ENCODE measurements around the gene MYMX.
A peak's percentile ranks its signal among the peaks of the same experiment; 100 is the strongest.

Gene MYMX

DNA sequence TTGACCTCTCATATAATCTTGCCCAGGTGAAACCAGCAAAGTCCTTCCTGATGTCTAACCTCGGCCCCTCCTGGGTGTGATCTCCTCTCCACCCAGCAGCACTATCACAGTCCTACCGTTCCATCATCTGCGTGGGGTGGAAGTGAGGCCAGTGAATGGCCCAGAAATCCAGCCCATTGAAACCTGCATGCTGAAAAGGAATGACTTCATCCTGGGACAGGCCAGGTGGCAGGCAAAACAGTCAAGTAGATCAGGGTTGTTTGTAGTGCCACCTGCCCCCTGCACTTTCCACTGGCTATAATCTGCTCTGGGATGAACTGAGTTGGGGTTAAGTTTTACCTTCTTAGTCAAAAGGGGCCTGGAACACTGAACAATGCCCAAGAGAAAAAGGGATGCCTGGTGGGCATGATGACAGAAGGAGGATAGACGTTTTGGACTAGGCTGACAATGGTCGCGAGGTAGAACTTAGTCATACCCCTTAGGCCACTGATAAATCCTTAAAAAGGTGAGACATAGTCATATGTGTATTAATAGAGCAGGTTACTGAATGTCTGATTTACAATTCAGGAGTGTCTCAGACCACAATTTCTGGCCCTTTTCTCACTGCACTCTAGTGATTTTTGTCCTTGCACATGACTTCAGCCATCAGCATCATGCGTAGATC, 22.1 kb downstream of the MYMX start:
- Mint-ChIP-seq H3K36me3 (ENCODE audit: low read depth) (no peaks in the 10 kb centered on the region), H3K9me3 (no peaks in the 10 kb centered on the region), H3K4me1 (peaks cover 31% of the 10 kb centered on the region)

DNA sequence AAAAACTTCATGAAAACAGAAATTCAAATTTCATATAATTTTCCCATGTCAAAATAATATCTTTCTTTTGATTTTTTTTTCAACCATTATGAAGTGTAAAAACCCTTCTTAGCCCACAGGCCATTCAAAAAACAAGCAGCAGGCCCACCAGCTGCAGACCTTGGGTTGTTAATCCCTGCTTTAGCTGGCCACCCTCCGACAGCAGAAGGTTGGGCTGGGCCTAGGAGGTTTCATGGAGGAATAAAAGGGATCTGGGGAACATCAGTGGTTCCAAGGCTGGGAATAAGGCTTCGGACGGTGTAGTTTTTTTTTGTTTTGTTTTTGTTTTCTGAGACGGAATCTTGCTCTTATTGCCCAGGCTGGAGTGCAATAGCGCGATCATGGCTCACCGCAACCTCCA, 26.6 kb downstream of the MYMX start:
- Mint-ChIP-seq H3K4me3 (peak overlapping the region in 2 of 3 experiments; percentile 45 to 60), H3K27ac (no peak overlapping the region), H3K9me3 (no peaks in the 10 kb centered on the region), H3K36me3 (ENCODE audit: low read depth) (peaks cover 5% of the 10 kb centered on the region), H3K4me1 (peaks cover 16% of the 10 kb centered on the region), H3K27me3 (ENCODE audit: low read depth) (peaks cover 16% of the 10 kb centered on the region)
- TF ChIP-seq, protein P1, sequence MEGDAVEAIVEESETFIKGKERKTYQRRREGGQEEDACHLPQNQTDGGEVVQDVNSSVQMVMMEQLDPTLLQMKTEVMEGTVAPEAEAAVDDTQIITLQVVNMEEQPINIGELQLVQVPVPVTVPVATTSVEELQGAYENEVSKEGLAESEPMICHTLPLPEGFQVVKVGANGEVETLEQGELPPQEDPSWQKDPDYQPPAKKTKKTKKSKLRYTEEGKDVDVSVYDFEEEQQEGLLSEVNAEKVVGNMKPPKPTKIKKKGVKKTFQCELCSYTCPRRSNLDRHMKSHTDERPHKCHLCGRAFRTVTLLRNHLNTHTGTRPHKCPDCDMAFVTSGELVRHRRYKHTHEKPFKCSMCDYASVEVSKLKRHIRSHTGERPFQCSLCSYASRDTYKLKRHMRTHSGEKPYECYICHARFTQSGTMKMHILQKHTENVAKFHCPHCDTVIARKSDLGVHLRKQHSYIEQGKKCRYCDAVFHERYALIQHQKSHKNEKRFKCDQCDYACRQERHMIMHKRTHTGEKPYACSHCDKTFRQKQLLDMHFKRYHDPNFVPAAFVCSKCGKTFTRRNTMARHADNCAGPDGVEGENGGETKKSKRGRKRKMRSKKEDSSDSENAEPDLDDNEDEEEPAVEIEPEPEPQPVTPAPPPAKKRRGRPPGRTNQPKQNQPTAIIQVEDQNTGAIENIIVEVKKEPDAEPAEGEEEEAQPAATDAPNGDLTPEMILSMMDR (IDR thresholded peaks at IDR 0.05; ENCODE audit: unreplicated experiment in 3 of 3), result no peak

More for the DNA sequence above, 22.1 kb downstream of the MYMX start:
- H3K4me3 Mint-ChIP-seq, result peak overlapping the region; percentile 82 to 87 (median 86)
- peak overlapping the region; percentile 39 to 93 (median 74) for H3K27ac Mint-ChIP-seq
- TF ChIP-seq, protein P1 (IDR thresholded peaks at IDR 0.05; ENCODE audit: unreplicated experiment in 3 of 3), result no peak
- H3K27me3 Mint-ChIP-seq (ENCODE audit: low read depth), result peaks cover 10% of the 10 kb centered on the region

DNA sequence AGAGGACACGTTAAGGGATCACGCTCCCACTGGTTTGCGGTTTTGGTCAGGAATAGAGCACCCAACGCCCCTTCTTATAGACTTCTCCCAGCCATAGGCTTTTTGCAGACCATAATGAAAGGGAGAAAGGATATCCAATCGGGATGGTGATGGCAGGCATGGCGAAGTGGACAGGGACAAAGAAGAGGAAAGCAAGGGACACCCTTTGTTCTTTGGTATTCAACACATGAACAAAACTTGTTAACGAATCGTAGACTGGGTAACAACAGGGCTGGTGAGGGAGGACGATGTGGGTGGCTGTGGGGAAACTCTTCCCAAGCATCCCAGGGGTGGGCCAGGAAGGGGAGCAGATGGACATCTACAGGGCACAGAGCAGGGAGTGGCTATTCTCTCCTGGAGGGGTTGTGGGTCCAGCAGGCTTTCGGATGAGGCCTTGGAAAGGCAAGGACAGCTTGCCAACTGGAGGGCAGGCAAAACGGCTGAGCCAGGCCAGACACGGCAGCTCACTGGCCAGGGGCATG, 28.7 kb downstream of the MYMX start:
- Mint-ChIP-seq H3K4me1 (peaks cover 30% of the 10 kb centered on the region), H3K9me3 (no peaks in the 10 kb centered on the region), H3K27me3 (ENCODE audit: low read depth) (peaks cover 10% of the 10 kb centered on the region), H3K4me3 (peak overlapping the region; percentile 98 to 100 (median 99)), H3K27ac (peak overlapping the region; percentile 30 to 92 (median 59)), H3K36me3 (ENCODE audit: low read depth) (peaks cover 26% of the 10 kb centered on the region)
- TF ChIP-seq, protein P1 (IDR thresholded peaks at IDR 0.05; ENCODE audit: unreplicated experiment in 3 of 3), result no peak

DNA sequence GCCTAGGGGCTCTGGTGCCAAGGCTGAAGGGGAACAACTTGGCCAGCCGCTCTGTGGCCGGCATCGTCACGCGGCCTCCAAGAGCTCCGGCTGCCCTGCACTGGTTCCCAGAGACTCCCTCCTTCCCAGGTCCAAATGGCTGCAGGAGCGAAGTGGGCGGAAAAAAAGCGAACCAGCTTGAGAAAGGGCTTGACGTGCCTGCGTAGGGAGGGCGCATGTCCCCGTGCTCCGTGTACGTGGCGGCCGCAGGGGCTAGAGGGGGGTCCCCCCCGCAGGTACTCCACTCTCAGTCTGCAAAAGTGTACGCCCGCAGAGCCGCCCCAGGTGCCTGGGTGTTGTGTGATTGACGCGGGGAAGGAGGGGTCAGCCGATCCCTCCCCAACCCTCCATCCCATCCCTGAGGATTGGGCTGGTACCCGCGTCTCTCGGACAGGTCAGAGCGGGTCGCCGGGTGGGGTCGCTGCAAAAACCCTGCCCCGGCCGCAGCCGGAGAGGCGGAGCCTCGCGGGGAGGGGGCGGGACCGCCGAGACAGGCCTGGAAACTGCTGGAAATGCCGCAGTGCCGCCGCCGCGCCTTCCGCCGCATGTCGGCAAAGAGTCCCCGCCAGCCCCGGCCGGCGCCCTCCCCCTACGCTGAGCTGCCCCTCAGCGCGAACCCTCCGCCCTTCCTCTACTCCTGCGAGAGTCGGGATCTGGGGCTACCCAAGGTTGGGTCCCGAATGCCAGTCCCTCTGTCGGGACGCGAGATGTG, 29.4 kb downstream of the MYMX start:
- Mint-ChIP-seq H3K4me3 (peak overlapping the region; percentile 98 to 100 (median 99)), H3K27me3 (ENCODE audit: low read depth) (peaks cover 10% of the 10 kb centered on the region), H3K4me1 (peaks cover 31% of the 10 kb centered on the region), H3K27ac (peak overlapping the region; percentile 96 to 99 (median 98)), H3K36me3 (ENCODE audit: low read depth) (peaks cover 33% of the 10 kb centered on the region), H3K9me3 (no peaks in the 10 kb centered on the region)
- TF ChIP-seq, protein P1 (IDR thresholded peaks at IDR 0.05; ENCODE audit: unreplicated experiment in 3 of 3), result peak in 1 of 3 experiments; percentile 37

DNA sequence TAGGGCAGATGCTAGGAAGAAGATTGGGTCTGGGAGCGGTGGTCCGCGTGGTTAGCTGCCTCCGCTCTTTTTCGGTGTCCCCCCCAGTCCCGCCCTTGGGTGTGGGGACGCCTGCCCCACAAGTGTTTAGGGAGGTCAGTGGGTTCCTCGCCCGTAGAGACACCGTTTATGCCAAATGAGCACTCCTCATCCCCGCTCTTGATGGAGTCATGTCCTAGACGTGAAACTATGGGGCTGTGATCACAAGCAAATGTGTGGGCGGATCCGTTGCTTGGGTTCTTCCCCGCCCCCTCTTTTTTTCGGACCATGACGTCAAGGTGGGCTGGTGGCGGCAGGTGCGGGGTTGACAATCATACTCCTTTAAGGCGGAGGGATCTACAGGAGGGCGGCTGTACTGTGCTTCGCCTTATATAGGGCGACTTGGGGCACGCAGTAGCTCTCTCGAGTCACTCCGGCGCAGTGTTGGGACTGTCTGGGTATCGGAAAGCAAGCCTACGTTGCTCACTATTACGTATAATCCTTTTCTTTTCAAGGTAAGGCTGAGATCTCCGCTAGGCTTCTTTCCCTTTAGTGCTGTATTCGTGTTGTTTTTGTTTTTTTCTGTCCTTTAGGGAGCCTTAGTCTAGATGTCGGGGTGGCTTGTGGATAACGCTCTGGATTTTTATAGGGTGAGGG, 30.1 kb downstream of the MYMX start, which contains the start of gene HSP90AB1:
TSS of gene HSP90AB1 (plus strand) at position 439 of the 675 bp plus-strand sequence. CDS start 1,529 bp downstream, outside the sequence.
- peaks cover 34% of the 10 kb centered on the region for H3K4me1 Mint-ChIP-seq
- TF ChIP-seq, protein P1 (IDR thresholded peaks at IDR 0.05; ENCODE audit: unreplicated experiment in 3 of 3), result no peak
- peak within 1 kb of the TSS; percentile 98 to 100 (median 99) for H3K4me3 Mint-ChIP-seq
- peak within 1 kb of the TSS; percentile 96 to 99 (median 98) for H3K27ac Mint-ChIP-seq
- peaks cover 10% of the 10 kb centered on the region for H3K27me3 Mint-ChIP-seq (ENCODE audit: low read depth)
- no peaks in the 10 kb centered on the region for H3K9me3 Mint-ChIP-seq
- H3K36me3 Mint-ChIP-seq (ENCODE audit: low read depth), result peaks cover 40% of the 10 kb centered on the region

Data from nephron (organoid).